NCI-H1930 (cell line): ENCODE data around the gene SLC26A4.
"Not testable (repeated sequence)": the region's sequence is repeated elsewhere in the genome, so short reads cannot be mapped to it uniquely, and the experiment has no call there.

Experiments
- DNase-seq, 2 experiments: peaks; one replicate each; lab custom pipeline; 2025; lab: John Stamatoyannopoulos, UW

The SLC26A4 gene

GRCh38 chr7:107660381-107661080 lies at the start of gene SLC26A4:
Gene SLC26A4, plus strand, starts transcription at chr7:107660828. Its CDS starts 814 bp downstream, at chr7:107661642.
- DNase-seq = no peak

- no peak for DNase-seq
These were observed 47.2 kb upstream of the SLC26A4 start for GRCh38 chr7:107613439-107613838.

GRCh38 chr7:107613948-107614347 lies 46.7 kb upstream of the SLC26A4 start:
- DNase-seq = no peak

GRCh38 chr7:107614425-107614824 lies 46.2 kb upstream of the SLC26A4 start:
- no peak for DNase-seq

- no peak for DNase-seq
These were observed 44.5 kb upstream of the SLC26A4 start for GRCh38 chr7:107615910-107616680.

GRCh38 chr7:107622429-107622828 lies 38.2 kb upstream of the SLC26A4 start:
- DNase-seq = no peak

- no peak for DNase-seq
These were observed 37.7 kb upstream of the SLC26A4 start for GRCh38 chr7:107622894-107623293.

- no peak for DNase-seq
These were observed 33.6 kb upstream of the SLC26A4 start for GRCh38 chr7:107627002-107627401.

- no peak for DNase-seq
These were observed 32.1 kb upstream of the SLC26A4 start for GRCh38 chr7:107628461-107629064.

GRCh38 chr7:107630342-107630741 lies 30.3 kb upstream of the SLC26A4 start:
- DNase-seq = no peak

GRCh38 chr7:107631588-107632491 lies 28.8 kb upstream of the SLC26A4 start:
- no peak for DNase-seq

GRCh38 chr7:107632492-107632865 lies 28.1 kb upstream of the SLC26A4 start:
- DNase-seq = no peak

GRCh38 chr7:107638594-107638993 lies 22.0 kb upstream of the SLC26A4 start:
- no peak for DNase-seq

GRCh38 chr7:107639070-107639469 lies 21.6 kb upstream of the SLC26A4 start:
- DNase-seq = not testable (repeated sequence)

- DNase-seq = no peak
These were observed 19.0 kb upstream of the SLC26A4 start for GRCh38 chr7:107641676-107642075.

- no peak for DNase-seq
These were observed 18.1 kb upstream of the SLC26A4 start for GRCh38 chr7:107642501-107642900.

GRCh38 chr7:107643407-107643806 lies 17.2 kb upstream of the SLC26A4 start:
- DNase-seq = no peak

- DNase-seq = no peak
These were observed 16.7 kb upstream of the SLC26A4 start for GRCh38 chr7:107643938-107644308.

- no peak for DNase-seq
These were observed 16.2 kb upstream of the SLC26A4 start for GRCh38 chr7:107644309-107644974.

GRCh38 chr7:107652642-107653041 lies 8.0 kb upstream of the SLC26A4 start:
- DNase-seq = no peak

- no peak for DNase-seq
These were observed 2.2 kb upstream of the SLC26A4 start for GRCh38 chr7:107658467-107658866.

- DNase-seq = no peak
These were observed 962 bp upstream of the SLC26A4 start for GRCh38 chr7:107659666-107660065.
